NCI-H146 treated with DMSO at 0.1 percent for 48 hours (cell line): ENCODE data around the gene KPNA2.
"Not testable (repeated sequence)": the region's sequence is repeated elsewhere in the genome, so short reads cannot be mapped to it uniquely, and the experiment has no call there.

Experiments
- DNase-seq: peaks from one replicate; lab custom pipeline; 2025; ENCODE audit not compliant: unreplicated experiment; lab: John Stamatoyannopoulos, UW

Gene KPNA2

DNA sequence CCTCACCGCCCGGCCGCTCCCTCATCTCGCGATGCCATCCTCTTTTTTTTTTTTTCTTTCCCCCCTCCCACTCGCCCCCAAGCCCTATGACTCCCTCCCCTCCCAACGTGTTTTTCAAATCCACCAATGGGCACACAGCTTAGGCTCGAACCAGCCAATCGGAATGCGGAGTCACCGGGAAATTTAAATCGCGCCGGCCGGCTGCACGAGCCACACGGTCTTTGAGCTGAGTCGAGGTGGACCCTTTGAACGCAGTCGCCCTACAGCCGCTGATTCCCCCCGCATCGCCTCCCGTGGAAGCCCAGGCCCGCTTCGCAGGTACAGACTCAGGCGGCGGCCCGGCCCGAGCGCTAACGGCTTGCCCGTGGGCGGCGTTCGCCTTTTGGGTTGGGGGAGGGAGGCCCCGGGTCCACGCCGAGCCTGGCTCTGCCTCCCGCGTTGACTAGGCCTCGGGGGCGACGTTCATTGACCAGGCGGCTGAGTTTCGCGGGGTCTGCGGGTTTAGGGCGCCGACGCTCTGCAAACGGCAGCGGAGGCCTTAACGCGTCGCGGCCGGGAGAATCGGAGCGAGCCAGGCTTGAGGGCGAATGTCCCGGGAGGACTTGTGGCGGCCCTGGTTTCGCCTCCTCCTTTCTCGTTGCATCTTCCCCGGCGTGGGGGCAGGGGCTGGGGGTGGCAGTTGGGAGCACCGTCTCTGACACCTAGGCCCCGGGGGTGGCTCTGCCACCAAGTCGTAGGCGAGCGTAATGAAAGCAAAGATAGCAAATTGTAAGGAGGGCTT is at the start of gene KPNA2:
KPNA2 (plus strand) TSS at position 213 of the 781 bp plus-strand sequence. CDS start 1,398 bp downstream, outside the sequence.
- DNase-seq, result peak; percentile 97

DNA sequence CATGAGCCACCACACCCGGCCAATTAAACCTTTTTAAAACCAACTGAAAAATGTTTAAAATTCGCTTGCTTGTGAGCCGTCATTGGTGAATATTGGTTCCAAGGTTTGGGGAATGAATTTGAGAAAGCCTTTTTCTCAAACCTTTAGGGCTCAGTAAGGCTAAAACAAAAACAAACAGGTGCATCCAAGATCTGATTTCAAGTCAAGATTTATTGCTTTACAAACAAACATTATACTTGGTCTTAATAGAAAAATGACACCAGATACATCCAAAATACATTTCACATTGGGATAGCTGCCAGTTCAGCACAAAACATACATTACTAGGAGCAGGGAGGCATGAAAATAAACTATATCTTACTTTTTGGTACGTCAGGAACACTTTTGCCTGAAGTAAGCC is 44.6 kb upstream of the KPNA2 start:
- DNase-seq, result no peak

DNA sequence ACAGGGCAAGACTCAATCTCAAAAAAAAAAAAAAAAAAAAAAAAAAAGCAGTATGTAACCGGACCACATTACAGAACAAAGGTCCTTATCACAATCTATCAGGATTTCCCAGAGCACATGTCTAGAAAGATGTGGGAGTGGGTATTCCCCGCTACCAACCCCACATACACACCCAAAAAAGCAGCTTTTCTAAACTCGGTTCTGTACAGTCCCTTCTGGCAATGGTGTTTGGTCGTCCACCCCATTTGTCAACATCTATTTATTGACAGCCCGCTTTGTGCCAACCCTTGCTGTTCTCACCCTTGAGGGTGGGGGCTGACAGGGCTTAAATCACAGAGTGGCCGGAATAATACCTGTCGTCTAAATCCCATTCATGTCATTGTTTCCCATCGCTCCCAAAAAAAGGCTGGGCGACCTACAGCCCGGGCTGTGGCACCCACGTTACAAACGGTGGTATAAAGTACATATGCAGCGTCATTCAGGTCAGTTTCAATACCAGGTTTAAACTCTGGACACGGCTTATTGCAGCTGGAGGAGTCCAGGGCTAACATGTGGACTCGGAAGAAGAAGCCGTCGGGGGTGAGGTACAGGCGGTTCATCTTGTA is 42.9 kb upstream of the KPNA2 start:
- DNase-seq, result no peak

DNA sequence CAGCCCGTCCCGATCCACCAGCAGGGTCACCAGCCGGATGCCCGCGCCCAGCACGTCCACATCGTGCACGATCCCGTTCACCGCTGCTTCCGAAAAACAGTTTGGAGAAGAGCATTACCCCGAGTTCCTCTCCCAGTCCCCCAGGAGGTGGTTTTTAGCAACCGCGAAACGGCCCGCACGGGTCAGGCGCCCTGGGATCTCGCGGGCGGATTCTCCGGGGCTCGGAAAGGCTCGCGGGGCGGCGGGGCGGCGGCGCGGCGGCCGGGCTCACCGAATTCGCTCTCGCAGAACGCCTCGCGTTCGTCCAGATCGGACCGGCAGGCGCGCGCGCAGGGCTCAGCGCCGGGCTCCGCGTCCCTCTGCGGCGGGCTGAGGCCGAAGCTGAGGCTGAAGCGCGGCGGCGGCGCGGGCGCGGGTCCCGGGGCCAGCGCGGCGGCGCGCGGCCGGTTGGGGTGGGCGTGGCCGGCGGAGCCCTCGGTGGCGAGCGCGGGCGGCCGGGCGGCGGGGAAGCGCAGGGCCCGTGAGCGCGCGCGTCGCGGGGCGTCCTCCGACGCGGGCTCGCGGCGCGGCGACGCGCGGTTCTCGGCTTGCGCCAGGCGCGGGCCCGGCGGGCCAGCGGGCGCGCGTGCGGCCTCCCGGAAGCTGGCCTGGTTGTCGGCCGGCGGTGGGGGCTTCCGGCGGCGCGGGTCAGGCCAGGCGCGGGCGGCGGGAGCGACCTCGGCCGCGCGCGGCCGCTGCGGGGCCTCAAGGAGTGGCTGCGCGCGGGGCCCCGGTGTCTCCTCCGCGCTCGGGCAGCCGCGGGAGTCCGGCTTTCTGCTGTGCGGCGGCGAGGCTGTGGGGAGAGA is 42.2 kb upstream of the KPNA2 start:
- peak; percentile 45 for DNase-seq

DNA sequence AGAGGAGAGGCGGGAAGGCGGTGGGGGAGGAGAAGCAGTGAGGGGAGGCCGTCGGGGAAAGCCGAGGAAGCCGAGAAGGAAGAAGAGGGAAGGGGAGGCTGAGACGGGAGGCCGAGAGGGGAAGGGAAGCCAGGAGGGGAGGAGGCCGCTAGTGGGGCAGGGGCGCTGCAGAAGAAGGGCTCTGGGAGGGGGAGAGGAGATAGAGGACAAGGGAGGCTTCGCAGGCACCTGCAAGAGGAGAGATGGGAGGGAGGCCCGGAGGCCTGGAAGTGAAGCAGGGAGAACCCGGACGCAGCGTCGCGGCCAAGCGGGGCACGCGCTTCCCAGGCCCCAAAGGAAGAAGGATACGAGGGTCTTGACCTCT is 41.6 kb upstream of the KPNA2 start:
- peak; percentile 36 for DNase-seq

DNA sequence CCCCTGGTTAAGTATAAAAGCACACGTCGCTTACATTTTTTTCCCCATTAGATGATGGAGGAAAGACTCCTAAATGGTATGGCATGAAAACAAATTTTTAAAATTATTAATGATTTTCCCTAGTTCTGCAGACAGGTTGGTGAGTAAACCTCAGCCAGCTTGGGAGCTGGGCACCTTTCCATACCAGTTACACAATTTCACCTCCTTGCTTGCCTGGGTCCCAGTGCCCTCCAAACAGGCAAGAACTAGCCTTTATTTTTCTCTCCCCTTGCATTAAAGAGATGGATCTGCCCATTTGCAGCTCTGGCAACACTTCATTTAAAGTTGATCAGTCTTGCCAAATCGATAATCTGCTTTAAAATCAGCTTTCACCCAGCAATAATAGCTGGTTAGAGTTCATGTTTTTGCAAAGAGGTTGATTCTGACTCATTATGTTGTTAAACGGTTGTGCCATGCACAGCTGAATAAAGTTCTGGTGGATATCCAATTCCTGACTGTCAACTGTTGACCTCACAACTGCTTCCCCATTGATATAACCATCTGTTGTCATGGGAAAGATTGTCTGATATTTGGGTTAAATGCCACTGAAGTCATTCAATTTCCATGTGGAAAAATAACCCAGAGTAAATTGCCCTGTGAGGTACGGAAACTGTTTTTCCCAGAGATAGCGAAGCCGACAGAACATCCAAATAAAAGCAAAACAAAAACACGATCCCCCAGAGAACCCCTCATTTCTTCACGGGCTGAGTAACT is 40.5 kb upstream of the KPNA2 start:
- DNase-seq, result no peak

DNA sequence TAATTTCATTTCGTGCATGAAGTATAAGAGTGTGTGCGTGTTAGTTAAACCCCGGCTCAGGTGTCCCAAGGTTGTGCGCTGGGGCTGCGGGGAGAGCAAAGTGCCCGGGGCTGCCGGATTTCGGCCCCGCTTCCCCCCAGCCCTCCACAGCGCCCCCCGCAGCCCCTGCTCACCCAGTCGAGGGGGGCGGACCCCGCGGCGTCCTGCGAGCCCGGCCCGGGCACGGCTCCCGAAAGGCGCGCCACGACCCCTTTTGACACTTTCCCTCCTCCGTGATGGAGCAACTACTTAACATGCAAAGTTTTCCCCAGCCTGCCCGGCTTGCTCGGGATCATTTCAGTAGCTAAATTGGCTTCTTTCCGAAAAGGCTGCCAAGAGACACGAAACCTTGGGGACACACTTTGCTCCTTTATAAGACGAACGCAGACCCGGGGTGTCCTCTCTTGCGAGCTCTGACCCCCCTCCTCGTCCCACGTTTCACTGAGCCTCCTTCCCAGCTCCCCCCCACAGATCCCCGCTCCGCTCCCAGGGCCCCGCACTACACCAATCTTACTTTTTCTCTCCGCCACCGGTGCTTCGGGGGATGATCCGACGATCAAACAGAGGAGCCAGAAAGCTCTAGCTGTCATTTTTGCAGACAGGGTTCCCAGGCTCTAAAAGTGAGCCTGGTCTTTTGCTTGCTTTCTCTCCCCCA is 39.8 kb upstream of the KPNA2 start:
- DNase-seq, result no peak

DNA sequence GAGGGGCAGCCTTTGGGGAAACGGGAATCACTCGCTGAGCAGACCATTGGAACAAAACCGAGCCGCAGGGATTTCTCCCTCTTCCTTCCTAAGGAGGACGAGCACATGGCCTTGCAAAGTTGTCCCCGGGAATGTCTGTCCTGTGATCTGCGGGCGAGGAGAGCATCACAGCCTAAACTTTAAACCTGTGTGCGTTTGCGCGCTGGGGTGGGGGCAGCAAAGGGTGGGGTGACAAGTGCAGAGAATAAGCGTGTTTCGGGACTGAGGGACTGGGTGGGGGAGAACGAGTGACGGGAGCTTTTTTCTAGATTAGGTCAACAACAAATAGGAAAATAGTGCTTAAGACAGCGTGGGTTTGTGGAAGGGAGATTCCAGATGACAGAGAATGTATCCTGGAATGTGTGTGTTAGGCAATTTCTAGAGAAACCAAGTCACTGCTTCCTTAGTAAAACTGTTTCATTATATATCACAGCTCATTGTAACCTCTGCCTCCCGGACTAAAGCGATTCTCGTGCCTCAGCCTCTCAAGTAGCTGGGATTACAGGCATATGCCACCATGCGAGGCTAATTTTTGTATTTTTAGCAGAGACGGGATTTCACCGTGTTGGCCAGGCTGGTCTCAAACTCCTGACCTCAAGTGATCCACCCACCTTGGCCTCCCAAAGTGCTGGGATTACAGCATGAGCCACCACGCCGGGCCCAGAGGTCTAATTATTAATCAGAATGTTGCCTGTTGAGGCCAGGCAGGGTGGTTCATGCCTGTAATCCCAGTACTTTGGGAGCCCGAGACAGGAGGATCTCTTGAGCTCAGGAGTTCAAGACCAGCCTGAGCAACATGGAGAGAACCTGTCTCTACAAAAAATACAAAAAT is 39.0 kb upstream of the KPNA2 start, which contains the start of gene C17orf58:
C17orf58 (minus strand) TSS at position 169 of the 871 bp plus-strand sequence. CDS start 271 bp downstream, outside the sequence.
- not testable (repeated sequence) for DNase-seq

DNA sequence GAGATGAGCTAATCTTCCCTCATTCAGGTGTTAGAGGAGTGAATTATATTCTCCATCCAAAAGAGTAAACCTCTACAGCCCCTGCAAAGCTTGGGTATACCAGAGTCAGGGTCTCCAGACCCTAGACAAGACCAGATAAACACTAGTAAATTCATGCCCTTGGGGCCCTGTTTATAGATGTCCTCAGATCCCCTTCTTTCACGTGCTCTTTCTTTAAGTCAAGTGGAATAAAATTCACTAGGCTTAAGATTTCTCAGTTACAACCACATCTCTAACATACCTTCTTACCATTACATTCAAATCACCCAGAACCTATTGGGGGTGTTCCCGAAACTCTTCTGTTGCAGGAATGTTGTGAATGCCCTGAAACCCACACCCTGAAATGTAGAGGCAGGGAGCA is 37.1 kb upstream of the KPNA2 start:
- no peak for DNase-seq

DNA sequence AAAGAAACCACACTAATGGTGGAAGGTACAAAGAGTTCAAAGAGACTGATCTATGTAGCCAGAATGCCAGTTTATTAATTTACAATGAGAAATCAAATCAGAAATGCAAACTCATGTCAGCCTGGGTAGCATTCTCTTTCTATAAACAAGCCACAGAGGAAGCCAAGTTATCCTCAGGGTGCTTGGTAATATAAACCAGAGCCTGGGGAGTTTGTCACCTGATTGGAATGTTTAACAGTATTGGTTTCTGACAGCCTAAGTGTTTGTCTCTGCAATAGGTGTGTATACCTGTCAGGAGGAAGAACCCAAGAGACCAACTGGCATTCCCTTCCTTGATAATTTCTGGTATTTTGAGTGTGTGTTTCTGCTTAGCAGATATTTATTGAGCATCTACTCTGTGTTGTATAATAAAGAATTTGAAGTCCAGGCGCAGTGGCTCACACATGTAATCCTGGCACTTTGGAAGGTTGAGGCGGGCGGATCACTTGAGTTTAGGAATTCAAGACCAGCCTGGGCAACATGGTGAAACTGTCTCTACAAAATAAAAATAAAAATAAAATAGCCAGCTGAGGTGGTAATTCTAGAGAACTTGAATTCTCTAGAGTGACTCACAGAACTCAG is 36.1 kb upstream of the KPNA2 start:
- no peak for DNase-seq

DNA sequence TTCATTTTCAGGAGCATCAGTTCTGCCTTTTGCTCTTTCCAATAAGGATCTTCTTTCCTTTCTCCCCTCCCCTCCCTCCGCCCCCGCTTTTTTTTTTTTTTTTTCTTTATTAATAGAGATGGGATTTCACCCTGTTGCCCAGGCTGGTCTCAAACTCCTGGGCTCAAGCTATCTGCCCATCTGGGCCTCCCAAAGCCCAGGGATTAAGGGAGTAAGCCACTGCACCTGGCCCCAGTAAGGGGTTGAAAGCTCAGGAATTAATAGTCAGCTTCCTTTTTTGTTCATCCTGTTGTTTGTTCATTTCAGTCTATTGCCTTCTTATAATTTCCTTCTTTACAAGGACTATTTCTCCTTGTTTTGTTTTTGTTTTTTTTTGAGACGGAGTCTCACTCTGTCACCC is 31.3 kb upstream of the KPNA2 start:
- no peak for DNase-seq

DNA sequence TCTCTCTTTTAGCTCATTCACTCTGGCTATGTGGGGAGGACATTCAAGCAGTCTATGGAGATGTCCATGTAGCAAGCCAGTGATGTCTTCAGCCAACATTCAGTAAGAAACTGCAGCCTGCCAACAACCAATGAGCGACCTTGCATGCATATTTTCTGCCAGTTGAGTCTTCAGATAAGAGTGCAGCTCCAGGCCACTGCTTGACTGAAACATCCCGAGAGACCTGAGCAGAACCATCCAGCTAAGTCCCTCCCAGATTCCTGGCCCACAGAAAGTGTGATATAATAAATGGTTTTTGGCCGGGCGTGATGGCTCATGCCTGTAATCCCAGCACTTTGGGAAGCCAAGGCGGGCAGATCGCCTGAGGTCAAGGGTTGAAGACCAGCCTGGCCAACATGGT is 28.7 kb upstream of the KPNA2 start:
- DNase-seq, result no peak

DNA sequence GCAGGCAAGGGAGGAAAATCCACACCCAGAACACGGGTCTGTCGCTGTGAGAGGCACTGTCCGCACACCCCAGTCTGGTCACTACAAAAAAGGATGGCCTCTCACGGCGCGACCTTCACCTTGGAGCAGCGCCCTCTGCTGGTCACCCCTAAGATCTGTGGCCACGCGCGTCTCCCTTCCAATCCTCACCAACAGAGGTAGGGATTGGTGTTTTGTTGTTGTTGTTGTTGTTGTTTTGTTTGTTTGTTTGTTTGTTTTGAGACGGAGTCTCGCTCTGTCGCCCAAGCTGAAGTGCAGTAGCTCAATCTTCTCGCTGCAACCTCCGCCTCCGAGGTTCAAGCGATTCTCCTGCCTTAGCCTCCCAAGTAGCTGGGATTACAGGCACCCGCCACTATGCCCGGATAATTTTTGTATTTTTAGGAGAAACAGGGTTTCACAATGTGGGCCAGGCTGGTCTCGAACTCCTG is 24.3 kb upstream of the KPNA2 start:
- no peak for DNase-seq

DNA sequence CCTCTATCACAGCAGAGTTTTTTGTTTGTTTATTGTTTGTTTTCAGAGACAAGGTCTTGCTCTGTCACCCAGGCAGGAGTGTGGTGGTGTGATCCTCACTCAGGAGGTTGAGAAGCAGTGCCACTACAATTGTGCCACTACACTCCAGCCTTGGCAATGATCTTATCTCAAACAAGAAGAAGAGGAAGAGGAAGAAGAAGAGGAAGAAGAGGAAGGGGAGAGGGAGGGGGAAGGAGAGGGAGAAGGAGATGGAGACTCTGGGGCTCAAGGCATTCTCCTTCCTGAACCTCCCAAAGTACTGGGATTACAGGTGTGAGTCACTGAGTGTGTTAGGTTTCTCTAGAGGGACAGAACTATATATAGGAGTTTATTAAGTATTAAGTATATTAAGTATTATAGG is 22.1 kb upstream of the KPNA2 start:
- DNase-seq, result no peak

DNA sequence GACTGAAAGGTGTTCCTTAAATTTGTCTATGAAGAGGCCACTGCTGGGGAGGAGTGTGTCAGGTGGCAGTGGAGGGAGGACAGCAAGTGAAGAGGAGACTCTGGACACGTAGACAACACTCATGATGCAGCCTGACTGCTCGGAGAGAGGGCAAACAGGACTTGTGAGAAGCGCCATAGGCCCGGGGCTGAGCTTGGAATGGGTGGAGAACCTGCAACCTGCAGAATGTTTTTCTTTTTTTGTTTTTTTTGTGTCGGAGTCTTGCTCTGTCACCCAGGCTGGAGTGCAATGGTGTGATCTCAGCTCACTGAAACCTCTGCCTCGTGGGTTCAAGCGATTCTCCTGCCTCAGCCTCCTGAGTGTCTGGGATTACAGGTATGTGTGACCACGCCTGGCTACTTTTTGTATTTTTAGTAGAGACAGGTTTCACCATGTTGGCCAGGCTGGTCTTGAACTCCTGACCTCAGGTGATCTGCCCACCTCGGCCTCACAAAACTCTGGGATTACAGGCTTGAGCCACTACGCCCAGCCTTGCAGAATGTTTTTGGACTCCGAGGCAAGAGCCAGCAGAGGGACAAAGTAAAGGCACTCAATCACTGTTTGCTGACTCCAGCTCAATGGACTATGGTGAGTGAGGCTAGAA is 20.3 kb upstream of the KPNA2 start:
- no peak for DNase-seq

DNA sequence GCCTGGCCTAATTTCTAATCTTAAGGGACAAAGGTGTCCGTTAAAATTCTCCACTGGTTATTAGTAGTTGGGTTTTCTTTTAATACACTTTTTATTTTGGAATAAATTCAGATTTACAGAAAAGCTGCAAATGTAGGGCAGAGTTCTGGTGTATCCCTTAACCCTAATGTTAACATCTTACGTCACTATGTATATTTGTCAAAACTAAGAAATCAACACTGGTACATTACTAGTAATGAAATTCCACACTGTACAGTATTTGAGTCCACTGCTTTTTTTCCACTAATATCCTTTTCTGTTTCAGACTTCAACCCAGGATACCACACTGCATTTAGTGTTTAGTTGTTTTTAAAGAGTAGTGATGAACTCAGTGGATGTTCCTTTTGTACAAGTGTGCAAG is 18.7 kb upstream of the KPNA2 start:
- no peak for DNase-seq

DNA sequence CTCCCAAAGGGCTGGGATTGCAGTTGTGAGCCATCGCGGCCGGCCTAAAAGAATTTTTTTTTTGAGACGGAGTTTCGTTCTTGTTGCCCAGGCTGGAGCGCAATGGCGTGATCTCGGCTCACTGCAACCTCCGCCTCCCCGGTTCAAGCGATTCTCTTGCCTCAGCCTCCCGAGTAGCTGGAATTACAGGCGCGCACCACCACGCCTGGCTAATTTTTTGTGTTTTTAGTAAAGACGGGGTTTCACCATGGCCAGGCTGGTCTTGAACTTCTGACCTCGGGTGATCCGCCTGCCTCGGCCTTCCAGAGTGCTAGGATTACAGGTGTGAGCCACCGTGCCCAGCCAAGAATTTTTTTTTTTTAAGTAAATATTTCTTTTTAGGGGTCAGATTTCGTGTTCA is 17.0 kb upstream of the KPNA2 start:
- not testable (repeated sequence) for DNase-seq

DNA sequence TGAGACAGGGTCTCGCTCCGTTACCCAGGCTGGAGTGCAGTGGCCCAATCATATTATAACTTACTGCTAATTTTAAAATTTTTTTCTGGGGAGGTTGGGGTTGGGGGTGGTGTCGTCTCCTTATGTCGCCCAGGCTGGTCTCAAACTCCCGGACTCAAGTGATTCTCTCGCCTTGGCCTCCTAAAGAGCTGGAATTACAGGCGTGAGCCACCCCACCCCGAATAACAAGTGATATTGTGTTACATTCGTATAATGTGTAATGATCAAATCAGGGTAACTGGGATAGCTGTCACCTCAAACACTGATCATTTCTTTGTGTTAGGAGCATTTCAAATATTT is 16.2 kb upstream of the KPNA2 start:
- no peak for DNase-seq
